H4 (cell line): ENCODE data around the gene FLT1. TPM values are rescaled to one million over a fixed set of nuclear protein-coding genes. Genes with fewer than 3 reads are reported as not detected.

ENCODE experiments used
- DNase-seq: peaks from one replicate; pipeline ENCODE4 v3.0.0-alpha.2; 2015; ENCODE audit warnings: low spot score
- total RNA-seq: library from RNA; depleted of rRNA; stranded (reverse); fragments of >200 nt; shearing (Covaris generic); gene quantifications from 2 replicates; pipeline ENCODE4 v1.2.3, GENCODE V29; 2014; rRNA removed

Gene FLT1, protein sequence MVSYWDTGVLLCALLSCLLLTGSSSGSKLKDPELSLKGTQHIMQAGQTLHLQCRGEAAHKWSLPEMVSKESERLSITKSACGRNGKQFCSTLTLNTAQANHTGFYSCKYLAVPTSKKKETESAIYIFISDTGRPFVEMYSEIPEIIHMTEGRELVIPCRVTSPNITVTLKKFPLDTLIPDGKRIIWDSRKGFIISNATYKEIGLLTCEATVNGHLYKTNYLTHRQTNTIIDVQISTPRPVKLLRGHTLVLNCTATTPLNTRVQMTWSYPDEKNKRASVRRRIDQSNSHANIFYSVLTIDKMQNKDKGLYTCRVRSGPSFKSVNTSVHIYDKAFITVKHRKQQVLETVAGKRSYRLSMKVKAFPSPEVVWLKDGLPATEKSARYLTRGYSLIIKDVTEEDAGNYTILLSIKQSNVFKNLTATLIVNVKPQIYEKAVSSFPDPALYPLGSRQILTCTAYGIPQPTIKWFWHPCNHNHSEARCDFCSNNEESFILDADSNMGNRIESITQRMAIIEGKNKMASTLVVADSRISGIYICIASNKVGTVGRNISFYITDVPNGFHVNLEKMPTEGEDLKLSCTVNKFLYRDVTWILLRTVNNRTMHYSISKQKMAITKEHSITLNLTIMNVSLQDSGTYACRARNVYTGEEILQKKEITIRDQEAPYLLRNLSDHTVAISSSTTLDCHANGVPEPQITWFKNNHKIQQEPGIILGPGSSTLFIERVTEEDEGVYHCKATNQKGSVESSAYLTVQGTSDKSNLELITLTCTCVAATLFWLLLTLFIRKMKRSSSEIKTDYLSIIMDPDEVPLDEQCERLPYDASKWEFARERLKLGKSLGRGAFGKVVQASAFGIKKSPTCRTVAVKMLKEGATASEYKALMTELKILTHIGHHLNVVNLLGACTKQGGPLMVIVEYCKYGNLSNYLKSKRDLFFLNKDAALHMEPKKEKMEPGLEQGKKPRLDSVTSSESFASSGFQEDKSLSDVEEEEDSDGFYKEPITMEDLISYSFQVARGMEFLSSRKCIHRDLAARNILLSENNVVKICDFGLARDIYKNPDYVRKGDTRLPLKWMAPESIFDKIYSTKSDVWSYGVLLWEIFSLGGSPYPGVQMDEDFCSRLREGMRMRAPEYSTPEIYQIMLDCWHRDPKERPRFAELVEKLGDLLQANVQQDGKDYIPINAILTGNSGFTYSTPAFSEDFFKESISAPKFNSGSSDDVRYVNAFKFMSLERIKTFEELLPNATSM (N-terminal part only)
- total RNA-seq, result 0.25 and 0.43 TPM in 2 replicates

DNA sequence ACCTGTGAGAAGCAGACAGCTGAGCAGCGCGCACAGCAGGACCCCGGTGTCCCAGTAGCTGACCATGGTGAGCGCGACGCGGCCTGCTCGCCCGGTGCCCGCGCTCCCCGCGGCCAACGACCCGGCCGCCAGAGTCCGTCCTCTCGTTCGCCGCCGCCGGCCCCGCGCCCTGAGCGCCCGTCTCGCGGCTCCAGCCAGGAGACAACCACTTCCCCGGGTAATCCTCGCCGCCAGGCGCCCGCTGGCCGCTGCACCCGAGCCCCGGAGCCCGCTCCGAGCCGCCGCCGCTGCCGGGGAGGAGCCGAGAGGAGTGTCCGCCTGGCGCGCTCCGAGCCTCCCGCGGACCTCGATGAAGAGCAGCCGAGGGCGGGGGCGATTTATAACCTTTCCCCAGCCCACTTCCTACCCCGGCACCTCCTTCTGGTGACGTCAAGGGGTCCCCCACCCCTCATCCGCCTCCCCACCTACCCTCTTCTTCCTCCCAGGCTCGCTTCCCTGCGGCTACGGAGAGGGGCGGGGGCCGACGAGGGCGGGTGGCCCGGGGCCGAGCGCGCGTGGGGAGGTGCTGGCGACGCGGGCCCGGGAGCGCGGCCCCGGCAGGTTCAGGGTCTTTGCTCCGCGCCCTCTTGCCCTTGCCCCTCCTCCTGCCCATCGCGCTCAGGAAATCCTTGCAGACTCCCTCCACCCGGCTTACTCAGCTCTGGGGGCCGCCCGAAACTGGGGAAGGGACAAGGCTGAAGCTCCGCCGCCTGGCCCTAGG is at the start of gene FLT1:
Gene FLT1 (minus strand): TSS at position 351 of the 760 bp plus-strand sequence. CDS start 285 bp downstream, at position 66.
- DNase-seq, result no peak

DNA sequence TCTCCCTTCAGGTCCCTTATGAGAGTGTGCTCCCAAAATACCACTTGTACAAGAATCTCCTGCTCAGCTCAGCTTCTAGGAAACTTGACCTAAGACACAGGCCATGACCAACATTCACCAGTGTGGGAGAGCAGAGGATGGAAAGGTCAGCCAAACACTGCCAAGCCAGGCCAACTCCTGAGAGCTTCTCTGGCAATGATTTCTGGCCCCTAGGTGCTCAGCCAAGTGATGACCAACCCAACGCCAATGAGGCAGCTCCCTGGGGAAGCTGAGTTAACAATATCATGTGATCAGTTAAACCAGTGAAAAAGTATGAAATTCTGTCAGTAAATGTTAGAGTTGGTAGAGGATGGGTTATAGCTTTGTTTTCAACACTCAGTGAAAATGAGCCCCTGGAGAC is 49.1 kb upstream of the FLT1 start:
- no peak for DNase-seq

DNA sequence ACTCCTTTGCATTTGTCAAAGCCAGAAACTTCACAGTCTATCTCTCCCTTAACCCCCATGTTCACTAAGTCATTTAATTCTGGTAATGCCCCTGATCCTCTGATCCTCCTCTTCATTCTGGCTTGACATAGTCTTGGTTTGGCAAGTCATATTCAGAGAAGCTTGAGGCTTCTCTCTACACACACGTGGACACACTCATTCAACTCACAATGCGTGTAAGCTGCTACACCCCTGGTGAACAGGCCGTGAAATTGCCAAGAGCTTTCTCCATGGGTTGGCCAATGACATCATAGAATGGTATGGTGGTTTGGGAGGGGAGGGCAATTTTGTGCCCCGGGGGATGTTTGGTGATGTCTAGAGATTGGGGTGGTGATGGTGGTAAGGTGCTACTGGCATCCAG is 47.9 kb upstream of the FLT1 start:
- no peak for DNase-seq

DNA sequence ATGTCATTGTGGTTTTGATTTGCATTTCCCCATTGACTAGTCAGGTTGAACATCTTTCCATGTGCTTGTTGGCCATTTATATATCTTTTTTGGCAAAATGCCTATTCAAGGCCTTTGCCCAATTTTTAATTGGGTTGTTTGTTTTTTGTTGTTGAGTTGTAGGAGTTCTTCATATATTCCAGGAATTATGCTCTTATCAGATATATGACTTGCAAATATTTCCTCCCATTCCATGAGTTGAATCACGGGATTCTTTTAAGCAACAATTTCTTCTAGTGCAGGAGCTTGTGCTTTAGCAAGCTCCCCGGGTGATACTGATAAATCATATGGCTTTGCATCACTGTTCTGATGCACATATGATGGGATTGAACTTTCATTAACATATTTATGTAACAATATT is 47.0 kb upstream of the FLT1 start:
- DNase-seq, result no peak

DNA sequence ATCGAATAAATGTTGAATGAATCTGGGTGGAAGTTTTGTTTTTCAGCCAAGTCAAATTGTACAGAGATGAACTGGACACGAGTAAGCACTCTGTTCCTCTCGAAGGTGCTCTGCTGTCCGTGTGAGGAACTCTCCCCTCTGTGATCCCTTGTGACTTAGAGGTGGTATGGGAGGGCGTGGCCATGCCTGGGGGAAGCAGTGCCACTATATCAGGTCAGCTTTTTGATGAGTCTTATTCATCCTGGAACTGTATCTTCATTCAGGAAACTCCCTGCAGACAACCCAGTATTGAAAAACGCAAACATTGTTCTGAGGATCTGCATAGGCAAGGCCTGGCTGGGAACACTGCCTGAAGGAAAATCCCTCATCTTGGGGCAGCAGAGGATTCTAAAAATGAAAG is 45.7 kb upstream of the FLT1 start:
- DNase-seq, result no peak

DNA sequence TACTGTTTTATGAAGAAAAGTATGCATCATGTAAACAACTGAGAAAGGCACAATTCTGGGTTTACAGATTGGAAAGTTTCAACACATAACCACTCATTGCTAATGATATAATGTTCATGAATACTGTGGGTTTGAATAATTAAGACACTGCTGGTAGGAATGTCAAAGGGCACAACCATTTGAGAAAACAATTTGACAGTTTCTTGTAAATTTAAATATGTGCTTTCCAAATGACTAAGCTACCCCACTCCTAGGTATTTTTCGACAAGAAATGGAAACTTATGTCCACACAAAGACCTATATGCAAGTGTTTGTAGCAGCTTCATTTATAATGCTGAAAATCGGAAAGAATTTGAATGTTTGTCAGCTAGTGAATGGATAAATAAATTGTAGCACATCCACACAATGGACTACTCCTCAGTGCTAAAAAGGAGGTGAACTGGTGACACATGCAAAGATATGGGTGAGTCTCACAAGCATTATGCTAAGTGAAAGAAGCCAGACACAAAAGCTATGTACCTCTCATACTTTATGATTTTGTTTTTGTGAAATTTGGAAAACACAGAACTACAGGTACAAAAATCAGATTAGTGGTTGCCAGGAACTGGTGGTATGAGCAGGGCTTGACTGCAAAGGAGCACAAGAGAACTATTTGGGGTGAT is 44.8 kb upstream of the FLT1 start:
- no peak for DNase-seq

DNA sequence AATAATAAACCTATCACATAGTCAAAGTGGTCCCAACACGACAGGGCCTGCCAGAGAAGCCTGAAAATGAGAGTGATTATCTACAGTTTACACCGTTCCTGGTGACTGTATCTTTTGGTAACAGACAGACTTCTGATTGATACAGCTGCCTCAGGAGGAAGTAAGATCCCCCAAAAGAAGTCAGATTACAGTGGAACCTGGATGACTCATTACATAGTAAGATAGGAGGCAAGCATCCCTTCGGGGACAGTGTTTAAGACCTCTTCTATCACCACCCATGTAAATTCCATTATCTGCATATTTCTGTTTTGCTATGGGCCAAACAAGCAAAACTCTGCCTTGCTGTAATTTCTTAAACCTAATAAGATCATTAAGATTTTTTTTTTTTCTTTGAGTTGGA is 44.0 kb upstream of the FLT1 start:
- no peak for DNase-seq

DNA sequence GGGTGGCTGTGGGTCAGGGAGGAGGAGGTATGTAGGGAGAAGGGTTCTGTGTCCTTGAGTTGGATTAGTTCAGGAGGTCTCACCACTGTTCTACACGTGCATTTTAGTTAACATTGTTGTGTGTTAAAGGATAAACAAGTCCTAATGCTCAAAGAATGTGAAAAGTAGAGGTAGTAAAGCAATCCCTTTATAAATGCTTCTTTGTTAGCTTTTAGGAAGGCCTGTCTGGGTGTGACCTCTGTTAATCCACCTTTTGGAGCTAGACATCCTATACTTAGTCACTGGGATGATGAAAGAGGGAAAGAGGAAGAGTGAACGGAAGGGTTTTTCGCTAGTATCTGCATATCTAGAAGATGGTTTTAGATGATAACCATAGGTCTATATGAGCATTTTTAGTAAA is 42.2 kb upstream of the FLT1 start:
- no peak for DNase-seq

DNA sequence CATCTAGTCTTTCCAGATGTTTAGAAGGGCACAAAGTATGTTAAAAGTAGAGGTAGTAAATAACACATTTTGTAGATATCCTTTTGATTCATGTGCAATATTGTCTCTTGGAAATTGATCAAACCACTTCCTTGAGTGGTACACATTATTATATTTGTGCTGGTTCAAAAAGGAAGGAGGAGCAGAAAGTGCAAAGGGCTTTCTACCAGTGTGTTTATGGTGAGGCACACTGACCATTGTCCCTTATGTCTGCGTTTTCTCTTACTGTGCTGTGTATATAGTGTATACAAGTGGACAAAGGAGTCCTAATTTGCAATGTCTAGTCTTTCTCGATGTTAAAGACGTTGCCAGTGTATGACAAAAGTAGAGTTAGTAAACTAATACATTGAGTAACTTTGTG is 41.4 kb upstream of the FLT1 start:
- DNase-seq, result no peak

DNA sequence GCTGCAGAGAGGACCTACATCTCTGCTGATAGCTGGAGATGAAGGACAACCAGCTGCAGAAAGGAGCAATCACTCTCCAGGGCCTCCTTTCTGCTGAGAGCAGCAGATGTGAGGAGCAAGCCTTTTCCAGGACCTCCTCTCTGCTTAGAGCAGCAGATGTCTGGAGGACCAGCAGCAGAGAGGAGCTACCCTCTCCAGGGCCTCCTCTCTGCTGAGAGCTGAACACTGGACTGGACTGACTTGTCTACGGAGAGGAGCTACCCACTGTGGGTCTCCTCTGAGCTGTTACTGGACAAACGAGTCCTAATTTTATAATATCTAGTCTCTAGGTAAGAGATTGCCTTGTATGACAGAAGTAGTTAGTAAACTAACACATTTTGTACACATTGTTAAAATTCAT is 40.8 kb upstream of the FLT1 start:
- DNase-seq, result no peak

DNA sequence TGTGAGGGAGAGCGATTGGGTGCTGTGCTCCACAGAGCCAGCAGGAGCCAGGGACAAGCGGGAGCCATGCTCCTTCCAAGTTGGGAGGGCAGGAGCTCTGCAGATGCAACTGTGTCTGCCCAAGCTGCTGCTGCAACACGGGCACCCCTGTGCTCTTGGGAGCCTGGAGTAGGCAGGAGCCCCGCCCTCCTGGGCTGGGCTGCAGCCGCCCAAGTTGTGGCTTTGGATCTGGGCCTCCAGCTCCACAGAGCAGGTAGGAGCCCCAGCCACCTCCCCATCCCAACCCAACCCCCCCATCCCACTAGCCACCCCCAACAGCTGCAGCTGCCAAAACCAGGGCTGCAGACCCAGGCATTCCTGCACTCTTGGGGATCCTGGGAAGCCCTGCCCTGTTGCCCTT is 39.9 kb upstream of the FLT1 start:
- DNase-seq, result no peak

DNA sequence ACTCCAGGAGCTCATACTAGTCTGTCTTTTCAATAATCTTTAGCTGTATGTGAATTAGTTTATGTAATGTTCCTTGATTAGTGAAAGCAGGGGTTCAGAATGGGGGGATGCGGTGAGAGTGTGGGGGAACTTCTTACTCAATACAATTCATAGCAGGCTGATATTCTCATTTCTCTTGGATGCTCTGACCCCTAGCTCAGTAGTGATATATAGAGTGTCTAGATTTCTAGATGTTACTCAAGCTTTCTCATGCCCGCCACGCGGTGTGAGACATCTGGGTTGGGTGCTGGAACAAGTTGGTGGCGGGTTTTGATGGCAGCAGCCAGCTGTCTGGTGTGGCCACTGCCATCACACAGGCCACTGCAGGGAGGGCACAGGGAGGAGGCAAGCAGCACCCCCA is 39.3 kb upstream of the FLT1 start:
- DNase-seq, result no peak

DNA sequence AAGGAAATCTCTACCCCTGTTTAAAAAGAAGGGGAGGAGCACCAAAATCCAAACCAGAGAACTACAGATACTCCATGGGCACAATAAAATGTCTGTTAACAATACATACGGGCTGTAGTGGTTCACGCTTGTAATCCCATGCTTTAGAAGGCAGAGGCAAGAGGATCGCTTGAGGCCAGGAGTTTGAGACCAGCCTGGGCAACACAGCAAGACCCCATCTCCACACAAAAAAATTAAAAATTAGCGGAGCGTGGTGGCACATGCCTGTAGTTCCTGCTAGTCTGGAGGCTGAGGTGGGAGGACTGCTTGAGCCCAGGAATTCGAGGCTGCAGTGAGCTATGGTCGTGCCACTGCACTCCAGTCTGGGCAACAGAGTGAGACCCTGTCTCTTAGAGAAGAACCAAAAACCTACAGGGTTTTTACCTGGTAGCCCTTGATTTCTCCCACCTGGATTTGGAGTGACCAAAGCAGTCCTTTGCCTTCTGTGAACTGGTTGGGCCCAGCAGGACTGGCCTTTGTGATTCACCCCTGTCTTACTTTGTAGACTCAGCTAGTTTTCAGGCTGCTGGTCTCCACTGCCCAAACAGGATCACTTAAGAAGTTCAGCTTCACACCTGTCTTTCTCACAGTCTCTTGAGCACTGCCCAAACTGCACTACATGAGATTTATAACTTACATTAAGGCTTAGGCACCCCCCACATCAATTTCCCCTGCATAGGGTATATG is 38.7 kb upstream of the FLT1 start:
- DNase-seq, result no peak

DNA sequence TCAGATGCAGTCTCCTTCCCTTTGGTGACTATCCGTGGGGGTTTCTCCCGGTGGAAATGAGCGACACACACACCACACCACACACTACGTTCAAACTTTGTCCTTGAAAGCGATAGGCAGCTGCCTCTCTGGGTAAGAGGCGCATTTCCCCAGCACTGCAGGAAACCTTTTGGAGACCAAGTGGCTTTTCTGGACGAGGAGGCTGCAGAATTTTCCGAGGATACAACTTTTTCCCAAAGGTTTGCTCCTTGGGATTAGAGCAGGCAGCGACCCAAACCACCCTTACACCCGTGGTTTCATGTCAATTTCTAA is 38.2 kb upstream of the FLT1 start:
- DNase-seq, result no peak

DNA sequence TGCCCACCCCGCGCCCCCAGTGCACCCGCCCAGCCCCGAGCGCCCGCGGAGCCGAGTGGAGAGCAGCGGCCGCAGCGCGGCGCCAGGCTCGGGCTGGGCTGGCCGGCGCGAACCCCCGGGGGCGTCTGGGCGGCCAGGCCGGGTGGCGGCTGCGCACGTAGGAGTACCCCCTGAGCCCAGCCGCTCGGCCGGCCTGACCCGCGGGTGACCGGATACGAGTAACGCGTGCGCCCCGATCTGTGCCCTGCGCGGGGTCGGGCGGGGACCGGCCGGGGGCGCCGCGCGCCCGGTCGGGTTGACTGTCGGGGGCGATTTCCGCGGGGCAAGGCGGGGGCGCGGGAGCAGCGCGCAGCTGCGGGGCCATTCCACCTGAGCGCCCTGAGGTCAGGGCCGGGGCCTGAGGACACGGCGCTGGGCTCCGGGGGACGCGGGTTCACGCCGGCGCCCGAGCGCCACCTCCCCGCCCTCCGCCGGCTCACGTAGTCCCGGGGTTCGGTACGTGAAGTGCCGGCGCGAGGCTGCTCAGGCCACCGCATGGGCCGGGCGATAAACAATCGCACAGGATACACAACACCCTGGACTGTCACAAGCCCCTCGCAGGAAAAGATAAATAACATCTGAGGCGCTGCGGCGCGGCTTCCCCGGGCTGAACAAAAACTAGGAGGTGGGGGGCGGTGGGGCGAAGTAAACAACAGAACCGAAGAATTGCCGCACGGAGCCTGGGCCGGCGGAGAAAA is 37.6 kb upstream of the FLT1 start:
- no peak for DNase-seq

DNA sequence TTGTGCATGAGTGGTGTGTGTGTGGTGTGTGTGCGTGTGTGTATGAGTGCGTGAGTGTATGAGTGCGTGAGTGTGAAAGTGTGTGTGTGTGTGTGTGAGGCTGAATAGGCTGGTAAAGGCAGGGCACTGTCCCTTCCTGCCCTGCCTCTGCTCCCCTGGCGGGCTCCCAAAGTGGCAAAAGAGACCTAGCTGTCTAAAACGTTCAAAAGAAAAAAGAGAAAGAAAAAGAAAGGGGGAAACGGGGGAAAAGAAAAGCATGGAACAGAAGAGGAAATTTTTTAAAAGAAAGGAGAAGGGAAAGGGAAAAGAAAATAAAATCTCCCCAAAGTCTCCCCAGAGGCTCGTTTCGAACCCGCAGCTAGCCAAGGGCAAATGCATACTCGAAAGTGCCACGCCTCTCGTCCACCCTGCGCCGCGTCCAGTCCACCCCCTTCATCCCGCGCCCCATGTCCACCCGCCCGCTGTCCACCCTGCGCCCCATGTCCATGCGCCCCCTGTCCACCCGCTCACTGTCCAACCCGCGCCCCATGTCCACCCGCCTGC is 37.0 kb upstream of the FLT1 start:
- no peak for DNase-seq

DNA sequence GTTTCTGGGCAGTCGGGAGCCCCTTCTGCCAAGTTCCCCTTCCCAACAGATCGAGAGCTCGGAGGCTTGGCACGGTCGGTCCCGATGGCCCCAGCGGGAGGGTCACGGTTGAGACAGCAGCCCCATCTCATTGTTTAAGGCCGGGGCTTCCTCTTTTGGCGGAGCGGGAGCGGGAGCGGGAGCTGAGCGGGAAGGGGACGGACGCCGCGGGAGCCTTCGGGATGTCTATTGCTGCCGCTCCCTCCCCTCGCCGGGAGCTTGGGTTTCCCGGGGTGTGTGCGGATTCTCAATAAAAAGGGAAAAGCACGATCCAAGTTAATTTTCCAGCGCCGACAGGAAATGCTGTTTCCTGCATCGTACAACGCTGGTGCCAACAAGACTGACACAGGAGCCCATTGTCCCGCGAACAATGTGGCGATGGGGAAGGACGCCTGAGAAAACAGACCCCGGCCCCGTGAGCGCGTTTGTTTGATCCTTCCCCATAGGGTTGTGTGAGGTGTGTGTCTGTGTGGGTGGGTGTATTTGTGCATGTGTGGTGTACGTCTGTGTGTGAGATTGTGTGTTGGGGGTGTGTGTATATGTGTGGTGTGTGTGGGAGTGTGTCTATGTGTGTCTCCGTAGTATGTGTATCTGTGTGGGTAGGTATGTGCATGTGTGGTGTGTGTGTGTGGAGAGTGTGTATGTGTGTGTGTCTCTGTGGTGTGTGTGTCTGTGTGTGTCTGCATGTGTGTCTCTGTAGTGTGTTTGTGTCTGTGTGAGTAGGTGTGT is 36.3 kb upstream of the FLT1 start:
- DNase-seq, result no peak

DNA sequence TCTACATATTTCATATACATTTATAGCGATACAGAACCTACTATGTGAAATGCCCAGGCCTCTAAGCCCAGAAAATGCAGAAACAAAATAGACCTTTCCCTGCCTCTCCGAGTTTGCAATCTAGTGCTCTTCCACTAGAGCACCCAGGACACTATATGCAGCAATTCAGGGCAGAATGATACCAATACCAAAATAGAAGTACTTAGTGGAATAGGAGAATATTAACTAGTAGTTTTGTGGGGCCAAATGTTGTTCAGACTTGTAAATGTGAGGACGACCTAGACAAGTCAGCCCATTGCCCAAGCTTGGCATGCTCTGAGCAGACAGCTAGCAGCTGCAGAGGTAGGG is 35.8 kb upstream of the FLT1 start:
- DNase-seq, result no peak

DNA sequence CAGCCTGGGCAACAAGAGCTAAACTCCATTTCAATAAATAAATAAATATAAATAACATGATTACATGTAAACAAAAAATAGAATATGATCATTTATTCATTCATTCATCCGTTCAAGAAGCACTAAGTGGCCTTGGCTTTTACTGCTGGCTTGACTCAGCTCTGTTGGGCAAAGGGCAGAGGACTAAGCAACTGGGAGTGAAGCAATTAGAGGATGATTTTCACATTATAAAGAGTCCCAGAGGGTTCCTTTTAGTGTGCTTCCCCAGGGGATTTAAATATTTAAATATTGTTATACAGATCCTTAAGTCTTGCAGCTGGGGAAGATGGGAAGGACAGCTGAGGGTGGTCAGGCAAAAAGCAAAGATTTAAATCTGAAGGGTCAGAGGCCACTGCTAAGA is 34.9 kb upstream of the FLT1 start:
- no peak for DNase-seq
